GM21526 (cell line): ENCODE data around the gene DHX16.

Experiments used
- ATAC-seq: cut with Tn5 transposase; IDR thresholded peaks from one replicate; pipeline ENCODE4 v1.9.1; 2021; ENCODE audit warnings: moderate library complexity; ENCODE audit not compliant: unreplicated experiment, low FRiP score

The DHX16 gene

DNA sequence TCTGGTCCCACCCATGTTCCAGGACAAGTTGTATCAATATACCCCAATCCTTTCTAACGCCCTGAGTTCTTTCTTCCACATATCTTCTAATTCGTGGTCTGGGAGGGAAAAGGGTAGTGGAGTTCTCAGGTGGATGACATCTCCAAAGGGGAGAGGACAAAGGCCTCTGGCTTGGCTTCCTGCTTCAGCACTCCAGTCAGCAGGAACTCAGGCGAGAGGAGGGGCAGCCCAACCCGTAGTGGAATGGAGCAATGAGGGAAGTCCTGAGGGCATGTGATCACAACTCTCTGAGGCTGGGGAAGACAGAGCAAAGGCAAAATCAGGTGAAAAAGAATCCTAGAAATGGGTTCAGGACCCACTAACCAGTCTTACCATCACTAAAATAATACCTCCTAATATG lies 27.5 kb upstream of the DHX16 start:
- no peak for ATAC-seq

DNA sequence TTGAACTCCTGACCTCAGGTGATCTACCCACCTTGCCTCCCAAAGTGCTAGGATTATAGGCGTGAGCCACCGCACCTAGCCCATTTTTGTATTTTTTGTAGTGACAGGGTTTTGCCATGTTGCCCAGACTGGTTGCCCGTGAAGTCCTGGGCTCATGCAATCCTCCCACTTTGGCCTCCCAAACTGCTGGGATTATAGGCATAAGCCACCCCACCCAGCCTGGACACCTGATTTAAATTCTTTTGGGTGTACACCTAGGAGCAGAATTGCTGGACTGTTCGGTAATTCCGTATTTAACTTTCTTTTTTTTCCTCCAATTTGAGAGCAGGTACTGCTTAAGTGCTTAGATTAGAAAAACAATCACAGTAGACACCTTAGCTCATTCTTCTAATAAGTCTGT lies 23.6 kb upstream of the DHX16 start:
- ATAC-seq: no peak

DNA sequence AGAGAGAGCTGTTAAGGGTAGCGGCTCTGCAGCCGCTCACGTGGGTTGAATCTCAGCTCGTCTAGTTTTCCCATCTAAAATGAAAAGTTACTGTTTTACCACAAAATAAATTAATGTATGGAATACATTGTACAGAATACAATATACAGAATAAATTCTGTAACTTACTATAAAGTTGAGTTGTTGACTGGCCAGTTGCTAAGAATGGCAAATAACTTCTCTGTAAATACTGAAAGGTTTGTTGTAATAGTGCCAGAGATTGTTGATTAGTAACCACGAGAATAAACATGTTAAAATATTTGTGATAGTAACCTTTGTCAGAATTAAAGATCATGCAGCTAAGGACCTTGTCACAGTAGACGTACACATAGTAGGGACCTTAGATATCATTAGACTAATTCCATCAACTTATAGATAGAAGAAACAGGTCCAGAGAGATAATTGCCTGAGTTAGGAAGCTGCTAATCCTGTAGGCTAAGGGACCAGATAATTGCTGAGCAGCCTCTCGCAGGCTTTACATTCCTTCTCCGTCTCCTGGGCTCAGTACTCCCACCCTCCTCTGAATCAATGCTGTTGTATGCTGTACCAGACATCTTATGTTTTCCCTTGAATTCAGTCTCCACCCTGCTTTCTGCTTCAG lies 18.5 kb upstream of the DHX16 start:
- no peak for ATAC-seq

DNA sequence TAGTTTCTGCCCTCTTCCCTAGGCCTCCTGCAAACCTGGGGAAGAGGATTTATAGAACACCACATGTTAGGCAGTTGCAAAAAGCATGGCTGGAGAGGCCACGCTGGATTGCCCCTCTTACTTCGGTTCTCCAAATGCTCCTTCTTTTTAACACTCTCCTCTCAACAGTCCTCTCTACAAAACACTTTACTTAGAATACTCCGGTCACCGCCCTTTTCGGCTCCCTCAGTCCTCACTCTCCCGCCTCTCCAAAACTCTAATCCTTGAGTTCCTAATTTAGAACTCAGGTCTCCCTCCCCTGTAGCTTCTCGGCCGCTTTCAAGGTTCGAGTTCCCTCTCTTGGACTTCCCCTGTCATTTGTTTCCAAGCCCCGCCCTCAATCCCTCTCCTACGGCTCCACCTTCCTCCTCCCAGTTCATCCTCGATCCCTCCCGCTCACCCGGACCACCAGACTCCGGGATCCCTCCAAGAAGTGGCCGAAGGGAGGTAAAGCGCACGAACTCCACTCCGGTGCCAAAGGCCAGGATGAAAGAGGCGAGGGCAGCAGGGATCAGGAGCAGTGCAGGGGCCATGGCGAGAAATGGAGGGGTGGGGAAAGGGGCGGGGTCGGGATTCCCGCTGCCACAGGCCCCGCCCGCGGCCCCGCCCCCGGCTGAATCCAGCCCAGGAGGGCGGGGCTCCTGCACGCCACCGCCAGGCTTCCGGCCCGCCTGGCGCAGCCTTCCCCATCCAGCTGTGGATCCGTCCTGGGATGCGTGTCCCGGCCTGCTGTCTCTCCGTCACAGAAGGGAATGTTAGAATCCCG lies 17.8 kb upstream of the DHX16 start, which contains the start of gene NRM:
TSS of gene NRM (minus strand) at position 582 of the 805 bp plus-strand sequence. CDS start at position 572, 10 bp downstream.
- ATAC-seq: no peak

DNA sequence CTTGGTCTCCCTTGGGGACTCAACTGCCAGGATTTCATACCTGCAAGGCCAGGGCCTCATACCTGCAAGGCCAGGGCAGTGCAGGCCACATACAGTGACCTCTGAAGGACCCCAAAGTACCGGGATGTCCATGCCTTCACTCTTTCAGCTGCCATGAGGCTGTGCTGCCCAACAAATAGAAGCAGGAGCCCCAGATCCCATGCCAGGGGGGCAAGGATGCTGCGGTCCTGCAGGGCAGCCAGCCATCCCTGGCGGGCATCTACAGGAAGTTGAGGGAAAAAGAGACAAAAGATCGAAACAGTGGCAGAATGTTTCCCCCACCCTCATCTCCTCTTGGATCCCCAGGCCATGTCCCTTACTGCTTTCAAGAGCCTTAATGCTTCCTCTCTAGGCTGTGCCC lies 17.2 kb upstream of the DHX16 start:
- ATAC-seq: no peak

DNA sequence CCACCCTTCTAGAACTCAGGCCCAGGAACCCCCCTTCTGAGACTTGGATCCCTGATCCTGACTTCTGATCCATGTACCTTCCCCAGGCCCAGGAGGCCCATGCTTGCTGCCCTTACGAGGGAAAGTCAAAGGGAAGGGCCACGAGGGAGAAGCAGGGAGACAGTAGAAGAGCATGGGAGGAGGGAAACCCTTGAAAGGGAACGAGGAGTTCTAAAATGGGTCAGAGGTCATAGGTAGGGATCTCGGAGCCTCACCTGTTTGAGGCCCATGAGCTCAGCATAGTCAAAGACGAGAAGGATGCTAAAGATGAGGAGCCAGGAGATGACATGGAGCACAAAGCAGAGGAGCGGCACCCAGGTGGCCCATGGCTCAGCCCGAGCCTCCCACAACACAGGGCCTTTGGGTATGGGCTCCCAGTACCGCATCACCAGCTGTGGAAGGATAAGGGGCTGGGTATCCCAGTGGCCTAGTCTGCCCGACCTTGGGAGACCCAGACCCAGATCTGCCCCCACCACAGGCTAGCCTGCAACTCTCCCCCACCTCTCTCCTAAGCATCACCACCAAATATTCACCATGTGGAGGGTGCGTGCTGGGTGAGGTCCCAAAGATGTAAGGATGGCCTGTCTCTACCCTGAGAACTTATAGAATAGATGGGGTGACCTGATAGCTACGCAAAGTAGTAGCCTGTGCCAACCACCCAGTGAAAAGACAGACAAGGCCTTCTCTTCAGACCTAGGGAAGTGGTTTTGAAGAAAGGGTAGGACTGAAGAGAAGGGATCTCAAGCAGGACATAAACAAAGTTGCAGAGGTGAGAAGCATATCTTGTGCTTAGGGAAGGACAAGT lies 16.4 kb upstream of the DHX16 start:
- ATAC-seq: no peak

DNA sequence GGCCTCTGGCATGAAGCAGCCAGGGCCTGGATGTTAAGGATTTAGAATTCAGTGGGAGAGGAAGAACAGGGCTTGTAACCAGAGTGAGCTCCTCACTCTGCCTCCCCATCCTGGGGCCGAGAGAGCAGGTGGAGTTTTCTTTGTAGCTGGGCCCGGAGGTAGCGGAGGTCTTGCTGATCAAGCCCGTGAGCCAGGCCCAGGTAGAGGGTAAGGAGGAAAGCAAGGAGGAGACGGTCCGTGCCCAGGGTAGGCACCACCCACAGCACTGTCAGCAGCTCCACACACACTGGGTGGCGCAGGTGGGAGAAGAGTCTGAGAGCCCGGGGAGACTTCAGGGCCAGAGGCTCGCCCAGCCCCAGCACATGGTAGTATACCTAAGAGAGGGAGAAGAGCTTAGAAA lies 15.8 kb upstream of the DHX16 start:
- no peak for ATAC-seq

DNA sequence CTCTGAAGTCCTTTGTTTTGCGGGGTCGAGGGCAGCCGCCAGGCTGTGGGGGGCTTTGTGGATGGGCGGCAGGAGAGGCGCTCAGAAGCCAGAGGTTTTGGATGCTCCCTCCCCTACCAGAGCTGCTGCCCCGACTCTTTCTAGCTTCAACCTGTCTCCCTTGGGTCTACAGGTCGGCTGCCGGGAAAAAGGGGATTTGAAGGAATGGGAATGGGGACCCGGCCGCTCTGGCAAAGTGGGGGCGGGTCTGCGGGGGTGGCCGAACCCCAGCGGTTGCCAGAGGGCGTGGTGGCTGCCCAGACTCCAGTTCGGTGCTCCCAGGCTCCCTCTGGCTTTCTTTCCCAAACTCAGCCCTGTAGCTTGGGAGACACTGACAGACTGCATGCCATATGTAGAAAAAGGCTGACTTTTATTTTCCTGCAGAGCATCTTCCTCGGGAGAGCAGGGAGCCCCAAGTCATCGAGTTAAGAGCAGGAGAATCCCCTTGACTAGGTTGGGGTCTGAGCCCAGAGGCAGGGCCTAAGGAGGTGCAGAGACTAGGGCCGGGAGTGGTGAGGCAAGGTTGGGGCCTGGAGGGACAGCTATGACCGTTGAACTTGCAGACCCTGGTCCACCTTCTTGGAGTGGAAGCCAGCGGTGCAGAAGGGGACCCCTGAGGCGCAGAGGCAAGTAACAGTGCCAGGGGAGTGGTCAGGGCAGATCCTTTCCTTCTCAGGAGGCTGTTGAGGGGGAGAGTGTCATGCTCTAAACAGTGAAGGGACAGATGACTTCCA lies 15.0 kb upstream of the DHX16 start:
- ATAC-seq: no peak

DNA sequence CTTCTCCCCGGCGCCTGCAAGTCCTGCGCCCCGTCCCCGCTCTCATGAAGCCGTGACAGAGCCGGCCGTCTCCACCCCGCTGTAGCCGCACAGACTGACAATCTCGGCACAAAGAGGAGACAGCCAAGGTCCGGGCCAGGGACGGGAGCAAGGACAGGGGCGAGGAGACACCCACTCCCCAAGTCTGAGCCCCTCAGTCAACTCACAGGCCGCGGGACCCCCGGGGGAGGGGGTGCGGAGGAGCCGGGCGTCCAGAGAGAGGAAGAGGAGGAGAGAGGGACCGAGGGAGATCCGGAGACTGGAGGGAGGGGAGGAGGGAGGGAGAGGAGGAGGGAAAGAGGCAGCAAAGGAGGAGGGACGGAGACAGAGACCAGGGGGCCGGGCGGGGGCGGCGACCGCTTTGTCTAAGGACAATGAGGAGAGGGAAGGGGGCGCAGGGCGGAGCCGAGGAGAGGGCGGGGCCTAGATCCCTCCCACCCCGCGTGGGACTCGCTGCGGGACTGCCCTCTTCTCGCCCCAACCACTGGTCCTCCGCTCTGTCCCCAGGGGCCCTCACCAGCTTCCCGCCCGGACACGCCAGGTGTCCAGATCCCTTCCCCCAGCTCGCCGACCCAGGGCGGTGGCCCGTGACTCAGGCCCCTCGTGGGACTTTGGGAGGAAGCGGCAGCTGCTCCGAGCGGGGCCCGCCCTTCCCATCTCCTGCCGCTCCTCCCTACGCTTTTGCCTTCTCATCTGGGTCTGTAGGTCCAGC lies 14.3 kb upstream of the DHX16 start:
- peak; percentile 35 for ATAC-seq

DNA sequence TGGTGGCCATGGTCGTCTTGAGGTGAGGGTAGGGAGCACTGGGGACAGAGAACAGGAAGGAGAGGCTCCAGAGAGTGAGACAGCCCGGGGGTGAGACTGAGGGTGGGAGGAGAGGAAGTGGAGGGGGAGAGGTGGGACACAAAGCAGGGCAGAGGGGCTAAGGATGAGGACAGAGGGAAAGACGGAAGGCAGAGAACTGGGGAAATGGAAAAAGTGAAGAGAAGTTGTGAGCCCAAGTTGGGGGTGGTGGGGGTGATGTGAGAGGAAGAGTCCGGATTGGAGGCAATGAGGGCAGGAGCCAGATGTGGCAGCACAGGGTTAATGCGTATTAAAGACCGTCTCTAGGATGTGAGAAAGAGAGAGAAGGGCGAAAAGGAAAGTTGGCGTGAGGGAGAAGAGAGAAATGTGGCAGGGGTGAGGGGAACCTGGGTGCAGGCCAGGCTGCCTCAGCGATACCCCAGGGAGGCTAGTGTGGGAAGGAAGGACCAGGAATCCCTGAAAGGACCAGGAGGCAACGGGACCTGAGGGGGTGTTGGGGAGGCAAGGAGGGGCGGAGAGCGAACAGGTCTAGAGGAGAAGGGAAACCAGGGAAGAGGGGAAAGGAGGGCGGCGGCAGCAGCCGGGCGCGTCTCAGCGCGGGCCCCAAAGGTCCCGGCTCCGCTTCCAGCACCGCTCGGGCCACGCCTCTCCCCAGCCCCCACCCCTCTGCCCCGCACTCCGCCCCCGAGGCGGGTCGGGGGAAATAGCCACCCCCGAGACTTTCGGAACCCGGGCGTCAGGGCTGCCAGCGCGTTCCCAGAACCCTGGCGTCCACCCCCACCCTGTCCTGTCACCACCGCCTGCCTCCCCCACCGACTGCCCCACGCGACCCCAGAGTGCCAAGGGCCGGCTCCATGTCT lies 13.5 kb upstream of the DHX16 start, which contains the start of gene PPP1R18:
TSS of gene PPP1R18 (minus strand) at position 637 of the 899 bp plus-strand sequence. CDS start at position 10, 627 bp downstream.
- no peak for ATAC-seq

DNA sequence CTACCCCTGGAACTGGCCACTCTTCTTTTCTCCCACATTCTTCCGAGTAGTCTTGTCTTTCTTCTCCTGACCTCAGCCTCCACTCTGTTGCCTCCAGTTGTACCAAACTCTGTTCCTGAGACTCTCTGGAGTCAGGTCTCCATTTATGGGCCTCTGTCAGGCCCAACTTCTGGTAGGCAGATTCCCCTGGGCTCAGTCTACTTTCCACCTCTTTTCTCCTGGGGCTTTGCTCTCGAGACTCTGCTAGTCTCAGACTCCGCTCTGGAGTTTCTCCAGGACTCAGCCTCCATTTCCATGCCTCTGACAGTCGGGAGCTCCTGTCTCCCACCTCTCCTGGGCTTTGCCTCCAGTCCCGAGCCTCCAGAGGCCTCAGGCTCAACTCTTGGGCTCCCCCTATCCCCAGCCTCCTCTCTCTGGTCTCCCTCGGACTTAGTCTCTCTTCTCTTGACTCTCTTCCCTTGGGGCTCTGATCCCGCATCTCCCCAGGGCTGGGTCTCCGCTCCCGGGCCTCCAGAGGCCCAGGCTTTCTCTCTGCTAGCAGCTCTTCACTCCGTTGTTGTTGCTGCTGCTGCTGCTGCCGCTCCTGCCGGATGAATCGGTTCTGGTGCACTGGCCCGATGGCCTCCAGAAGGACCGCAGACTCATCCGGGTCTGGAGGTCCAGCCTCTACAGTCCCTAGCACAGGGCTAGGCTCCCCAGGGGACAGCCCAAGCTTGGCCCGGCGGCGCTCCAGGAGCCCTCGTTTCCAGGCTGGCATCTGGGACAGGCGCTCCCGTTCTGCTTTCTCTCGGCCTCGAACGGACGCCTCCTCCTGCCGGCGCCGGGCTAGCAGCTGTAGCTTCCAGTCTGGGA lies 12.6 kb upstream of the DHX16 start:
- ATAC-seq: no peak

DNA sequence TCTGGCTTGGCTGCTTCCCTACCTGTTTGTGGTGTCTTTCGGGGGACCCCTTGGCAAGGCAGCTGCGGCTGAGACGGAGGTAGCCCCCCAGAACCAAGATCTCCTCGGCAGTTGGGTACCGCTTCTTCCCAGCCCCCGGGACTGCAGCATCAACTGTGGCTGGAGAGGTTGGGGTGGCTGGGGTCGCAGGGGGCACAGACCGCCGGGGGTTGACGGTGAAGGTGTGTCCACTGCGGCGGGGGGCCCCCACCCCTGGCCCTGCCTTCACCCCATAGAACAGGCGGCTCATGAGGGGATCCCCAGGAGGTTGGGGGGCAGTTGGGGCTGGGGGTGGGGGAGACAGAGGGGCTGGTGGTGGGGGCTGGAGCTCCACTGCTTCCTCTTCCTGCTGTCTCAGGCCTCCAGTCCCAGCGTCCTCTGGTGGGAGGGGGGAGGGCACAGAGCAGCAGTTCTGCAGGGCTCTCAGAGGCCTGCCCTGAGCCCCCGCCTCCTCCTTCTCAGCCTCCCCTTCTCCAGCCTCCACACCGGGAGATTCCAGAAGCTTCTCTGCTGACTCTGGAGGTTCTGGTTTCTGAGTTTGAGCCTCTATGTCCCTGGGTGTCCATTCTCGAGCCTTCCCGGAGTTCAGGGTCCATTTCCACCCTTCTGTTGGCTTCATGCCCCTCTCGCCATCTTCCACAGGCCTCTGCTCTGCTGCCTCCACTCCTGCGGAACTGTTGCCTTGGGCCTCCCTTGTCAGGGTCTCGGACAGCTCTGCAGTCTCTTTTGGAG lies 11.8 kb upstream of the DHX16 start:
- ATAC-seq: no peak

DNA sequence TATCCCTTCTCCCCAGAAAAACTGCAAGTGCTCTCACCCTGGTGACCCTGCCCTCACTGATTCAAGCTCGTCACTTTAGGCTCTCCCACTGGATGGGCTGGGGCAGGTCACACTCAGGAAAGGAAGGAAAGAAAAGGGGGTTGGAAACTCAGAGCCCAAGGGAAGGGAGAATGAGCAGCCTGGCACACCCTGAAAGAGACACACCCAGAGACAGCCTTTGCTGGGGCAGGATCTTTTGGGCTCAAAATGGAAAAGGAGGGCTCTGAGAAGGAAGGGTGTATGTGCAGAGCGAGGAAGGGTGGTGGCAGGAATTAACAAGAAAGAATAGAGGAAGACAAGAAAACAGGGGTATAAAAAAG lies 11.2 kb upstream of the DHX16 start:
- no peak for ATAC-seq

DNA sequence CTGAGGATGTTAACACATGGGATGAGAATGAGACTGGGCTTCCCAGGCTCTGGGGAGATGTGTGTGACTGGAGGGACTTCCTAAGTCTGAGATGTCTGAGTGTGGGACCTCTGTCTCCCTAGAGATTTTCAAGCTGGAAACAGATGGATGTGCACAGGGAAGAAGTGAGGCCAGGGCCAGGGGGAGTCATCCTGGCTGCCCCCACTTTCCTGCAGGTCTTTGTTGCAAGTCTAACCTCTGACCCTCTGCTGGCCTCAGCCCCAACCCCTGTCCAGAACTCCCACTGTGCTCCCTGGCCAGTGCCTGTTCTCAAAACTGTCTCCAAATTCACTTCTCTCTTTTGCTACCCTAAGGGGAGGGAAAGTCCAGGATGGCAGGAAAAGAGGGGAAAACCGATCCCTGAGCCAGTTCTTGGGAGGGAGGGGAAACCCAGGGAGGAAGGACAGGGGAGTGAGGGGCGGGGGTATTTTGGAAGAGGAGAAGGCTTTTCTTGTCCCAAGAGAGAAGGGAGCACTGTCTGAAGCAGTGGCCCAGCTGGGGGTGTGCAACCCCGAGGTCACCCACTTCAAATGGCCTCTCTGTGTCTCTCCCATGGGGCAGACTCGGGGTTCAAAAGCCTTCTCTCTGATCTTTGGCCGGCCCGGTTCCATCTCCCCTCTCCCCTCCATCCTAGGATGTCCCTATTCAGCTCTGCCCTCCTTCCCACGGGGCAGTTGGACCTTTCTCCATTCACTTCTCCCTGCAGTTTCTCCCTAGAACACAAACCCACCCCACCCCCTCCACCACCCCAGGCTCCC lies 10.6 kb upstream of the DHX16 start:
- ATAC-seq: no peak

DNA sequence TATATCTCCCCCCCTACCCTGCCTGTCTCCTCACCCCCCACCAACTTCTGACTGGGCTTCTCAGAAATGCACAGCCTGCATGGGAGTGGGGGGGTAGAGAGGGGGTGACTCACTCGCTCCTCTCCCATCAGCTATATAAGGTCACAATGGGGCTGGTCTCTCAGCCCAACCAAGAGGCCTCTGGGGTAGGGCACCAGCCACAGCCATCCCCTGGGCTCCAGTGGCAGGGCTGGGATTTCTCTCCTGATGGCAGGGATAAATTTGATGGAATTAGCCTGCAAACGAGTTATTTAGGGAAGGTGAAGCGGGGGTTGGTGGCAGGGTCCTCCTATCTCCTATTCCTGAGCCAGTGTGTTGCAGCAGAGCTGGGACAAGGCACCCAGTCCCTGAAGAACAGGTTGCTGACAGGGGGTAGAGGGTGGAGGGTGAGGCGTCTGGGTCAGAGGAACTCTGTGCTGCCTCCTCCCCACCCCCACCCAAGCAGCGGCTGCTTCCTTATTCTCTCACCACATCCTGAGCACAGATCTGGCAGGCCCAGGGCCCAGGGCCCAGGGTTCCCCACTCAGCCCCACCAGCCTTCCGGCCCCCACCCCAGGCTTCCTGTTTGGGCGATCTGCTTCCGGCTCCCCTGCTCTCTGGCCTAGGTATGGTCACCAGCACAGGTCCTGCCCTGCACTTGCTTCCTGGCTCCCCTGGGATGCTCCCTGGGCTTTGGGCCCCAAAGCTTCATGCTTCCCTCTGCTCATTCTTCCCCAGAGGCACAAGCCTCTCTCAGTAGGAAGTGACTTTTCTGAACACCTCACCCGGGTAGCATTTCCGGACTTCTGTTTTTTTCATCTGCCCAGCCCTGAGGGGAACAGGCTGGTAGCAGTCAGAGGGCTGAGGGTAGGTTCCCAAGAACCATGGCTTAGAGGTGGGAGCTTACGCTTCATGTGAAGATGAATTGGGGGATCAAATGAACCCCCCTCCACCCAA lies 9.6 kb upstream of the DHX16 start:
- no peak for ATAC-seq
